ENCODE results near the gene GJB2. TPM values are rescaled to one million over a fixed set of nuclear protein-coding genes. Genes with fewer than 3 reads are reported as not detected.

The GJB2 gene
- total and polyA plus RNA-seq, 2 of the 8 experiments (the other 6 are each of a cell fraction or from before 2014, with no cell fraction given), result 0.20 to 0.21 TPM

DNA sequence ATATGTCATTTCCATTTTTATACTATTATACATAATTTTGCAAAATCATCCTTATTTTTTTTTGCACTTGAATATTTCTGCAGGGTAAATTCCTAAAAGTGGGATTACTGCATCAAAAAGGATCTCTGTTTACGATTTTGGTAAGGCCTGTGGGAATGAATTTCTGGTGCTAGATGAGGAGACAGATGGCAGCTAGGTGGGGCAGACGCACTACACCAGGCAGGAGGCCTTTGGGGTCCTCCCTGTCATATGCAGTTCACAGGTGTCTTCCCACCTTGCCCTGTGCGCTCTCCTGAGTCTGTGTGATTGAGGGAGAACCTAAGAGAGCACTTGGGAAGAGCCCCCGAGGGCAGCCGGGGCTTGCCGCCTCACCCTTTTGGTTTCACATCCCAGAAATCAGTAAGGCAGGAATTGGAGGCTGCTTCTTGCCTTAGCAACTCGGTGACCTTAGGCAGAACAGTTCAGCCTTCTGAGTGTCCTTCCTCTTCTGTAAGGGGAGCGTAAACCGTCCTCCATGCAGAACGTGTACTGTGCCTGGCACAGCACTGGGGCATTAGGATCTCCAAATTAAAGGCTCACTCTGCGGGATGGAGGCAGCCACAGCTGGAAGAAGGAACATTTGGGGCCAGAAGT, 13.4 kb upstream of the GJB2 start (continued):
- TF ChIP-seq TEAD4 (IDR thresholded peaks at IDR 0.05; ENCODE audit: low read depth, low read length), result no peak
- TF ChIP-seq, protein P1, sequence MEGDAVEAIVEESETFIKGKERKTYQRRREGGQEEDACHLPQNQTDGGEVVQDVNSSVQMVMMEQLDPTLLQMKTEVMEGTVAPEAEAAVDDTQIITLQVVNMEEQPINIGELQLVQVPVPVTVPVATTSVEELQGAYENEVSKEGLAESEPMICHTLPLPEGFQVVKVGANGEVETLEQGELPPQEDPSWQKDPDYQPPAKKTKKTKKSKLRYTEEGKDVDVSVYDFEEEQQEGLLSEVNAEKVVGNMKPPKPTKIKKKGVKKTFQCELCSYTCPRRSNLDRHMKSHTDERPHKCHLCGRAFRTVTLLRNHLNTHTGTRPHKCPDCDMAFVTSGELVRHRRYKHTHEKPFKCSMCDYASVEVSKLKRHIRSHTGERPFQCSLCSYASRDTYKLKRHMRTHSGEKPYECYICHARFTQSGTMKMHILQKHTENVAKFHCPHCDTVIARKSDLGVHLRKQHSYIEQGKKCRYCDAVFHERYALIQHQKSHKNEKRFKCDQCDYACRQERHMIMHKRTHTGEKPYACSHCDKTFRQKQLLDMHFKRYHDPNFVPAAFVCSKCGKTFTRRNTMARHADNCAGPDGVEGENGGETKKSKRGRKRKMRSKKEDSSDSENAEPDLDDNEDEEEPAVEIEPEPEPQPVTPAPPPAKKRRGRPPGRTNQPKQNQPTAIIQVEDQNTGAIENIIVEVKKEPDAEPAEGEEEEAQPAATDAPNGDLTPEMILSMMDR (IDR thresholded peaks at IDR 0.05; ENCODE audit: control extremely low read depth in 1 of 3, insufficient read depth in 1 of 3, low read depth in 1 of 3, low read length in 3 of 3), result peak; percentile 11 to 26 (median 19); a peak in 3 of 4 replicates
- TF ChIP-seq NANOG (IDR thresholded peaks at IDR 0.05; ENCODE audit: insufficient read depth, low read depth, low read length, poor library complexity, severe bottlenecking), result no peak
- TF ChIP-seq CEBPB (IDR thresholded peaks at IDR 0.05; ENCODE audit: low read depth, low read length), result no peak
